AG09309 (cell line): Measurements from ENCODE around the gene HSPE1.
"Not testable (repeated sequence)": the region's sequence is repeated elsewhere in the genome, so short reads cannot be mapped to it uniquely, and the experiment has no call there.

Experiments
- DNase-seq: peaks from one replicate; pipeline ENCODE4 v3.0.0-alpha.2; 2010; ENCODE audit warnings: low read depth
- H3K4me3 ChIP-seq: 2 replicates; pipeline ENCODE4 v1.5.1; 2011; ENCODE audit warnings: mild to moderate bottlenecking, low read depth, low read length, moderate library complexity; ENCODE audit not compliant: control insufficient read depth
- CTCF ChIP-seq: IDR thresholded peaks from 2 replicates; pipeline ENCODE4 v1.5.1; 2011; ENCODE audit warnings: mild to moderate bottlenecking, low read depth, low read length, inconsistent platforms; ENCODE audit not compliant: insufficient read depth, control insufficient read depth; ENCODE audit errors: missing control alignments

HSPE1 gene

GRCh38 chr2:197480165-197481036 lies 19.8 kb upstream of the HSPE1 start:
- no peak overlapping the region for H3K4me3 ChIP-seq
- TF ChIP-seq CTCF: no peak
- DNase-seq: no peak

GRCh38 chr2:197484248-197484647 lies 15.9 kb upstream of the HSPE1 start:
- DNase-seq, H3K4me3 ChIP-seq: not testable (repeated sequence)

- no peak for TF ChIP-seq CTCF
- no peak for DNase-seq
- no peak overlapping the region for H3K4me3 ChIP-seq
Observed at GRCh38 chr2:197486175-197486574, 14.0 kb upstream of the HSPE1 start.

GRCh38 chr2:197487385-197487784 lies 12.8 kb upstream of the HSPE1 start:
- H3K4me3 ChIP-seq: no peak overlapping the region
- DNase-seq: no peak
- TF ChIP-seq CTCF: no peak

GRCh38 chr2:197495433-197496134 lies 4.6 kb upstream of the HSPE1 start:
- H3K4me3 ChIP-seq: no peak overlapping the region
- no peak for TF ChIP-seq CTCF
- DNase-seq: no peak

- no peak for DNase-seq
- H3K4me3 ChIP-seq: no peak overlapping the region
- TF ChIP-seq CTCF: no peak
Observed at GRCh38 chr2:197496695-197497094, 3.5 kb upstream of the HSPE1 start.

GRCh38 chr2:197497326-197497725 lies 2.9 kb upstream of the HSPE1 start:
- no peak for TF ChIP-seq CTCF
- DNase-seq: no peak
- no peak overlapping the region for H3K4me3 ChIP-seq
